Kidney tubule cell (primary cell): Measurements from ENCODE around the gene GABRB1.

Experiments used
- DNase-seq: peaks from one replicate; pipeline ENCODE4 v3.0.0-alpha.2; 2018; ENCODE audit warnings: low spot score

Gene GABRB1

DNA sequence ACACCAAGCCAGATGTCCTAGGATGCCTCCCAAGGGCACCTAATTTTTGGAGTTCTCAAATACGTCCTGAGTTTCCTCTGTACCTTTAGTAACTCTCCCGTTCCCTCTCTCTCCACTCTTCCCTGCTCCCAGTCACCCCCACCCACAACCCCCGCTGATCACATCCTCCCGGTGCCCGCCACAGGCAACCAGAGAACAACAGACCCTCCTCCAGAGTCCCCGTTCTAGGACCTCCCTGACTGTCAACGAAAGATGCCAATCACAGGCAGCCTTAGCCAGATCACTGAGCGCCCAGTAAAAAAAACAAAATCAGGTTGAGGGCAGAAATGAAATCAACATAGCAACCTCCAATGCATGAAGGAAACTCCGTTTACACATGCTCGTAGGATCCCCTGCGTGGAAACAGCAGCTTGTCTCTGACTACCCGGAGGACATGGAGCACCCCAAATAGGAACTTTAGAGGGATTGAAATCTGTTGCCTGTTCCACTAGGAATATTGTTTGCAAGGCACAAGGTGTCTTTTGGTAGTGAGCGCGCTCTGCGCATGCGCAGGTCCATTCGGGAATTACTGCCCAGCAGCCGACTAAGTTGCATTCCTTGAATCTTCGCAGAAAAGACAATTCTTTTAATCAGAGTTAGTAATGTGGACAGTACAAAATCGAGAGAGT, at the start of gene GABRB1:
Gene GABRB1 (plus strand): TSS at position 557 of the 668 bp plus-strand sequence.
- DNase-seq: peak; percentile 61

DNA sequence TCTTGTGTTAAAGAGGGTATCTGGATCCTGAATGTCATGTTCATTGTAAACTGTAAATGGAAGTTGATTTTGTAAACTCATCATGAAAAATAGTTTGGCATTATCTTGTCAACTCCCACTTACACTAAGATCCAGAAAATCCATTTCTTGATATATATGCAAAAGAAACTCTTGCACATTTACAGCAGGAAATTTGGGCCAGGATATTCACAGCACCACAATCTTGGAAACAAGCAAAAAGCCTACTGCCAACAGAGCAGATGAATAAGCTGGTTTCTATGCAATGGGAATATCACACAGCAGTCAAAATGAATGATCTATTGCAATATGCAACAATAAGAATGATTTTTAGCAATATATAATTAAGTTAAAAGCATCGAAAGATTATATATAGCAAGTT, 46.6 kb upstream of the GABRB1 start:
- no peak for DNase-seq

DNA sequence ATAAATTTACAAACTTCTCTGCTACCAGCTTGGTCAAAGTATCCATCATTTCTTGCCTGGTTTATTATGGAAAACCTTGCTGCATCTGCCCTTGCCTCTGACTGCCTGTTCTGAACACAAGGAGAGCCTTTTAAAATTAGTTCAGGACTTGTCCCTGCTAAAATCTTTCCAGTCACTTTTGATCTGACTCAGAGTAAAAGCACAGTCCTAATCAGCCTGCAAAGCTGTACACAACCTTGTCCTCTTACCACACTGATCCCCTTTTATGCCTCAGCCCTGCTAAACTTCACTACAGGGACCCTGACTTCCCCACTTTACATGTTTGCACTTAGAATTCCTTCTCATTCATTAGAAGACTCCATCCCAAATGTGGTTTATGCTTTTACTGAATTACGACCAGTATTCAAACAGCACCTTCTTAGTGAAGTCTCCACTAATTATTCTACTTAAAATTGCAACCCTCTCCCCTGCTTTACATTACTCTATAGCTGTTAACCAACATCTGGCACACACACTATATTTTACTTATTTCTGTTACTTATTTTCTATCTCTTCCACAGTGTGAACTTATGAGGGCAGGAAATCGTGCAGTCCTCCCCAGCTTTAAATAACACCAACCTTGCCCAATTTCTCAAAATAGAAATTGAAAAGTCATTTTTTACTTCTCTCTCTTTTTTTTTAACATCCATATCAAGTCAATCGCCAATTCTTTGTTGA, 44.3 kb upstream of the GABRB1 start:
- DNase-seq: no peak

DNA sequence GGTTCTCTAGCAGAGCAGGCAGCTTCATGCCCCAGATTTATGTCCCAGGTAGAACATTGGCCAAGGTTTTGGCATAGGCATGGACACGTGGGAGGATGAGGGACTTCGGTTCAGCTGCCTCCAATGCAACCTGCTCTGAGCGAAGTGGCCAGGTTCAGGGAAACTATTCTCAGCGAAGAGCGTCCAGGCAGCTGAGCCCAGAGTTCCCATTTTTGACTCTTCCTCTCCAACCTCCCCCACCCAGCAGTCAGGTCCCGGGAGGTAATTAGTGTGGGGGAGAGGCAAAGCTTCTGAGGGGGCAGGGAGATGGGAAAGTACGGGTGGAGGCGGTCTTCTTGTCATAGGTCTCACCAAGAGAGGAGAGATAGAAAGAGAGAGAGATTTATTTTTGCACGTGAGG, 39.0 kb upstream of the GABRB1 start:
- DNase-seq: no peak

DNA sequence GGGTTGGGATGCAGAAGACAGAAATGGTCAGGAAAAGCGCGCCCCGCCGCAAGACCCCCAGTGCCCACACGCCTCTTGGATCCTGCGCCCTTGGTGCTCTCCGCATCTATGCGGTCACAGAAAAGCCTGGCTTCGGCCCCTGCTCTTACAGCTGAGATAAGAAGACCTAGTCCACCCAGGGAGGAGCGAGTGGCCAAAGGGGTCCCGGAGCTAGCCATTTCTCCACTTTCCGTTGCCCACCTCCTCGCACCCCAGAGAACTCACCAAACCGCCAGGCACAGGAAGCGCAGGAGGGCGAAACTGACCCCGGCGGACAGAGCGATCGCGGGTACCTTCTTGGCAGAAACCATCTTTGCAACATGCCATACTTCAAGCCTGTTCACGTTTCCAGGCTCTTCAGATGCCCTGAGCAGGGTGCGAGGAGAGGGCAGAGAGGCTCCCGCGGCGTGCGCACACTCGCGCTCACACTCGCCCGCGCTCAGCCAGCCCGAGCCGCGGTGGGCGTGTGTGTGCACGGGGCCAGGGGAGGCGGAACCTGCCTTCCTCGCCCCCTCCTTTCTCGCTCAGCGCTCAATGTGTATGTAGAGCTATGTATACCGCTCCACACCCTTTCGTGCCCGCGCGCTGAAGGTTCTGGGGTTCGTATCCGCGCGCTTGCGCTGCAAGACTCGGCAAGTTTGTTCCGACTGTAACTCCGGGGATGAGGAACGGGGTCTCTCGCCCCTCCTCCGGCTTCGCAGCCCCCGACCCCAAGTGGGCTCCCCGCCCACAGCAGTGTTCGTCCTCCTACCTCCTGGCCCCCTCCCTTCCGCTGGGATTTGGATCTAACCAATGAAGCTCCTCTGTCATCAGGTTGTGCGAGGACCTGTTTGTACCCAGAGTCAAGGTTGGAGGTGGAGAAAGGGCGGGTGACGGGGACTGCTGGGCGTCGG, 38.0 kb upstream of the GABRB1 start, which contains the start of gene GABRA4:
Gene GABRA4 (minus strand): TSS at position 507 of the 932 bp plus-strand sequence. CDS start 157 bp downstream, at position 350.
- no peak for DNase-seq

DNA sequence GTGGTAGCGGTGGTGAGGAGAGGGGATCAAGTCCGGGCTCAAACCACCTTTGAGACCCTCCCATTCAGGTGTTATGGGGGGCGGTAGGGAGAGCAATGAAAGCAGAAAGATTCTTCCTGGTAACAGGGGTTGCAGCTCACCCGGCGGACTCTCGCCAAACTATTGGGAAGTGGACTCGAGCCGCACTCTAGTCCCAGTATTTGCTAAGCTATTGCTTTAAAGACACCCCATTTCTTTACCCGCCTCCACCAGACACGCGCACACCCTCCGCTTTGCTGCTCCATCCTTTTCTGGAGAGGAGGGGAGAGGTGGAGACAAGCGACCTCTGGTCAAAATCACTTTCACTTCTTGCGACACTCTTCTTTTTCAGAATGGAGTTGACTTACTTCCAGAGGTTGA, 37.4 kb upstream of the GABRB1 start:
- no peak for DNase-seq

DNA sequence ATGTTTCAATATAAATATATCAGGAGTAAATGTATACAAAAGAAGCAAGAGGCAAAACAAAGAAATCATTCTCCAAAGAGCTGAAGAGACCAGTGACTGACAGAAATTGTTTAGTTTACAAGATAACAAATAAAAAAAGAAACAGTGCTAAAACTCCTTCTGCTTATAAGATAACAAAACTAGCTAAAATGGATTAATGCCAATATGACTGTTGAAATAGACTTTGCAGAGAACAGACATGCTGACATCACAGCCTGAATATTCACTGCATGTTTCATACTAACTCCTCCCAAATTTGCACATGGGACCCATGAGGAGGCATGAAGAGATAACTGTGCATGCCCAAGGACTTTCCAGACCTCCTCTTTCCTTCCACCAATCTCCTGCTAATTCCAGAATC, 31.8 kb upstream of the GABRB1 start:
- no peak for DNase-seq

DNA sequence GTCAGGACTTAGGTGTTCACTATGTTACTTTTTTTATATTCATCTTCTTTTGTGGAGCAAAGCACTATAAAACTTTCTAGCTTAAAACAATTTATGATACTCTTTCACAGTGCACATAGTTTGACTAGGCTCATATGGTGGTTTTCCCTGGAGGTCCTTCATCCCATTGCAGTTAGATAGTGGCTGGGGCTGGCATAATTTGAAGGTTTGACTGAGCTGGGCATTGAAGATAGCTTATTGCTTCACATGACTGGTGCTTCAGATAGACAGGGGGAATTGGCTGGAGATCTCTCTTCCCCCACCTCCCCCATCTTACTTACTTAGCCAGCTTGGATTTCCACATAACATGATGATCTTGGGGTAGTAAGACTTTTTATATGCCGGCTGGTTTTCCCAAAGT, 31.0 kb upstream of the GABRB1 start:
- DNase-seq: no peak

DNA sequence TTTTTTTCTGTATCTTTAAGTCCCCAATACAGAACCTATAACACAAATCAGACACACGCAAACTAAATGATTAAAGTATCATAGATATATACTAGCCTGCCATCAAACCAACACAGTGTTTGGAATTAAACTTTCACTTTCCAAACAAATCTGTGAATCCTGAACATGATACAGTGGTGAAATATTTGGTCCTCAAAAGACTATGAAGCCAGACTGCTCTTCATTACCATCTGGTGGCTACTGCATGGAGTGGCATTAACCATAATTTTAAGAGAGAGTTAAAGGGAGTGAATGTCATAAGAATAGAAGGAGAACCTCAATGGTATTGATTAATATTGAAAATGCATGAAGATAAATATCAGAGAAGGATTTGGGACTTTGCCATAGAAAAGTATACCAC, 28.8 kb upstream of the GABRB1 start:
- peak; percentile 27 for DNase-seq

DNA sequence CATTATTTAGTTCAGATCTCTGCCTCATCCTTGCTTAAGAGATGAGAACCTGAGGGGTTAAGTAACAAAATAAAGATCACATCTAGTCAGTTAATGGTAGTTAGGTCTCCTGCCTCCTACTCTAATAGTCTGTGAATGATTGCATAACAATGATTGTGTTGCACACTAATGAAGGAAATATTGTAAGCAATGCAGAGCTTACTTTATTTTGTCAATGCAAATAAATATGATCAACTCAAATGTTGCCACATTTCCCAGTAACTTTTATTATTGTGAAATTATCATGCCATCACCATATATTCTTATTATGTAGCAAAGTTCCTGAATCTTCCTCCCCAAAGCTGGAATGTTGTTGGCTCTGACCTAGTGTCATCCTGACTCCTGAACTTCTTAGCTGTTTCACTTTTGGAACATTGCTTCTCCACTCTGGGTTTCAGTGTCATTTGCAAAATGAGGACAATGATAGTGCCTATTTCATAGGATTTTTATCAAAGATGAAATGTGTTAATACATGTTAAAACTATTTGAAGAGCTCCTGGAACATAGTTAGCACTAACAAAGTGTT, 20.9 kb upstream of the GABRB1 start:
- DNase-seq: no peak

DNA sequence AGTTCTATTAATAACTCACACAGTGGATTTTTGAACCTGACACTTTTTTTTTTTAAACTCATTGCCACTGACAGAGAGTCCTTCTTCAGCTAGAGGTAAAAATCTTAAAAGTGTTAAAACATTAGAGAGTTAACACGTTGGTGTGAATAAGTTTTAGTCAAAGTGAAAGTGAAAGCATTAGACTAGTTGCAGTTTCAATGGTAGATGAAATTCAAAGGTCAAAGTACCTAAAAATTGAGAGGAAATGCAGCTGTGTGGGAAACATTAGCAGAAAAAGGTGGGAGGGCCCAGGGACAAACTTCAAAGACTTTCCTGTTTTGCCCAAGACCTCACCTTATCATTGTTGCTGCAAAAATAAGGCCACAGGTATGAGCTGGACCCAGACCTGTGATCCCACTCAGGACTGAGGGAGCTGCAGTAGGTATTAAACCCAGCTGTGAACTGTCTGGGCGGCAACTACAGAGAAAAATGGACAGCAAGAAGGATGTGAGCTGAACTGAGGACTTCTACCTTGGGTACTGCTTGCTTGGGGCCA, 20.4 kb upstream of the GABRB1 start:
- DNase-seq: peak; percentile 15

DNA sequence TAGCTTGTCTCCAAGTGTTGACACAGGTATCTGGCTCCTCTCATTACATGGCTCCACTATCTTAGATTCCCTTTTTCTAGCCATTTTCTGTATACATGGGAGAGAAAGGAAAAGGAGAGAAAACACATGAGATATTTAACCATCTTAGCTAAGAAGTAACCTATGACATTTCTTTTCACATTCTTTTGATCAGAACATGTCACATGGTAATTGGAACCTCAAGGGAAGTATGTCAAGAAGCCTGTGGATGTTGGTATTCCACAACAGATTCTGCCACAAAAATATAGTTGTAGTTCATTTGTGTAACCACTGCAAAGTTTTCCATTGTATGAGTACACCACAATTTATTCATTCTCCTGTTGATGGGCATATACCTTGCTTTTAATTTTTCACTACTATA, 18.7 kb upstream of the GABRB1 start:
- DNase-seq: peak; percentile 57

DNA sequence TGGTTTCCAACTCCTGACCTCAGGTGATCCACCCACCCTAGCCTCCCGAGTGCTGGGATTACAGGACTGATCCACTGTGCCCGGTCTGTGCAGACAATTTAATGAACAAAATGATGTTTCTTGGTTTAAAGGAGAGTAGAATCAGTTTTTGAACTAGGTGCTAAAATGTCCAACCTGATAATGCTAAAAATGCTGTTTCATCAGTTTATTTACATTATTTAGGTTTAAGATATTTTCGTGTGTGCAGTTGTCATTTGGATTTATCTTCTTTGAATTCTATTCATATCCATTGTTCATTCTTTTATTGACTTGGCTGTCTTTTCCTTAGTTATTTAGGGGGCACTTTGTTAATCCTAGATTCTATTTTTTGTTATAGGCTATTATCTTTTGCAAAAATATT, 18.0 kb upstream of the GABRB1 start:
- no peak for DNase-seq

DNA sequence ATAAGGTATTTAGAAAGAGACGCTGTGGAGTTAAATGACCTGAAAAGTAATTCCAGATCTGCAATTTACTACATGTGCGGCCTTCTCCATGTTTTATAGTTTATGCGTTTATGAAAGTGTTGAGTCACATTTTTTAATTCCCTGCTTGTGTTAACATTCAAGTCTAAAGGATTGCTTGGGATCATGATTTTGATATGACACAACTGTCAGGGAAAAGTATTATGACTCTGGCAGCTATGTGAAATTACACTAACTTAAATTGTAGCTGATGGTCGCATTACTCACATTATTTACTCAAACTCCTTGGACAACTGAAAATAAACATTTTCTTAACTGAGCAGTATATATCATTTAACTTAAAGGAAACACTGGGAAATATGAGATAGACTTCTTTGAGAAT, 14.3 kb upstream of the GABRB1 start:
- no peak for DNase-seq

DNA sequence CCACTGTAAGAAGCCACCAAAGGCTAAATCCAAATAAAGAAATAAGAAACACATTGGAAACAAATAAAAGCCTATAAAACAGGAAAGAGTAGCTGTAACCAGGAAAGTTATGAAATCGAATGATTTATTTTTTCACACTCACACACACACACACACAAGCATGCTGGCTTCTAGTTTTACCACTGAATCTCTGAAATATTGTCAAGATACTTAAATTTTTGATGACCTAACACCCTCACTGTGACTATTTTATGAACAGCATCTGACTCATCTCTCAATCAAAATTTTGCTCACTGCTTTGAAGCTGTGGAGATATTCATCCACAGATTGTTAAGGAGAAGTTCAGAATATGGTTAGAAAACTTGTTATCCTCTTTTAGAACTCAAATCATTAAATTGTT, 13.9 kb upstream of the GABRB1 start:
- DNase-seq: no peak

DNA sequence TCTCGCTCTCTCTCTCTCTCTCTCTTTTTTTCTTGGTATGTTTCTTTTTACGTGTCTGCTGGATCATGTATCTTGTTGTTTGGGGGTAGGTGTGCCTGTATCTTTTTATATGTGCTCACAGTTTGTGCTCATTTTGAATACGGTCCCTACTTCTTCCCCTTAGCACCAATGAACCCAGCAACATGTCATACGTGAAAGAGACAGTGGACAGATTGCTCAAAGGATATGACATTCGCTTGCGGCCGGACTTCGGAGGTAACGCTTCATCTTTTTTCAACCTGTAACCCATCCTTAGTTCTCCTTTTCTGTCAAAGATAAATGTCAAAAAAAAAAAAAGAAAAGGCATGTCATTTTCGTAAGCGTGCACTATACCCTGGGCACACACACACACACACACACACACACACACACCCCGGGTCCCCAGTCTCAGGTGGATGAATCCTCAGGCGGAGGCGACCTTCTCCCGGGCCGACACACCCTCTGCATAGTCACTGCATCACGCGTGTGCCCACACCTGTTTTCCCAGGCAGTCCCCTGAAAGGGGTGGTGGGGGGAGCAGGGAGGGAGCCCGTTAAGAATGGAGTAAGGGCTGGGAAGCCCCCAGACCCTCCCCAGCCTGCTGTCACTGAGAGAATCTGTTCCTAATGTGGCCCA, 511 bp downstream of the GABRB1 start:
- DNase-seq: peak; percentile 30

DNA sequence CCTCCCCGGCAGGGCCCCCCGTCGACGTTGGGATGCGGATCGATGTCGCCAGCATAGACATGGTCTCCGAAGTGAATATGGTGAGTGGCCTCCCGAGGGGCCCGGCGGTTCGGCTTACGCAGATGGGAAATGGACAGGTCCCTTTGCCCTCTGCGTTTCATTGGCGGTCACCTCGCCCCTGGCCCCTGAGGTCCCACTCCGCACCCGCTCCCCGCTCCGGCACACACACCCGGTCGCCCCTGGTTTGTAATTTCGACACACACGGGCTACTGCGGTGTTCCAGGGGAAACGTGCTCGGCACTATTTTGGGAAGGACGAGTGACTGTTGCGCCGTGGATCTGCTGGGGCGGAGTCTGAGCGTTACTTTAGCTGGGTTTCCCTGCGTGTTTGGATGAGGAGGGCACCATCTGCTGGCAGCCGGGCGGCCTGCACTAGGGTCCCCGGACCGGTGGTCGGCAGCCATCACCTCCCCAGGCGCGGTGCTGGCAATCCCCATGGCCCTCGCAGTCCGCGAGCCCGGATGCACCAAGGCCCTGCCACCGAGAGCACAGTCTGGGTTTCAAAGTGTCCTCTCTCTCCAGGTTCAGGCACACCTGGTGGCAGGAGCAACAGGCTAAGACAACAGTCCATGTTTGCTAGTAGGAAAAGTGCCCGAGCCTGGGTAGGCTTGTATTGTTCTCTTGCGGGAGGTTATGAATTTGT, 1.2 kb downstream of the GABRB1 start:
- DNase-seq: peak; percentile 61

DNA sequence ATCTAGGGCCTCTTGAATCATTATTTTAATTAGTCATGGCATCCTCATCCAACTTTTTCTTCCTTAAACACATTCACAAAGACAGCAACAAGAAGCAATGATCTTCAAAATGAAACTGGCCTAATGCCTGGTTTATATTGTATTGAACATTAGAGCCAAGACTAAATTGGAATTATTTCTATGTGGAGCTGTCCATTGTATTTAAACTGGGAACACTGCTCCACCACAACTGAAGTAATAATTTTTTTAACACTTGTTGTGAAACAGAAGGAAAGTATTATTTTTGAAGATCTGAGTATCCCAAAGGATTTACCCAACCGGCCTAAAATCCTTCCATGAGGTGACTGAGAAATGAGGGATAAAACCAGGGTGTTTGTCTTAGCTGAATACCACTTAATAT, 6.9 kb downstream of the GABRB1 start:
- no peak for DNase-seq

DNA sequence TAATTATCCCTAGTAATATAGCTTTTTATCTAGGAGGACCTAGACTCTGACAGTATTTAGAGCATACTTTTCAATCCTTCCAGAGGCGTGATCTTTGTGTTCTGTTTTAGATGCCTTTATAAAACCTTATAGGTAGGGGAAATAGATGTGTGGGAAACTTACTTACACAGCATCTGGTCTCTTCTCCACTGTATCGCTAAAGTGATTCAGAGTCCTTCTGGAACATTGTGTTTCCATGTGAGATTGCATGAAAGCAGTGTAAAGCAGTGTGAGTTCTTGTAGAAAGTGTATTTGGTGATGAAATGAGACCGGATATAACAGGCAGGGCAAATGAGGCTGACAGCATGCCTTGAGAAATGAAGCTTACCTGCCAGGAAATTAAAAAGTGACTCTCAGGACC, 9.5 kb downstream of the GABRB1 start:
- DNase-seq: no peak

DNA sequence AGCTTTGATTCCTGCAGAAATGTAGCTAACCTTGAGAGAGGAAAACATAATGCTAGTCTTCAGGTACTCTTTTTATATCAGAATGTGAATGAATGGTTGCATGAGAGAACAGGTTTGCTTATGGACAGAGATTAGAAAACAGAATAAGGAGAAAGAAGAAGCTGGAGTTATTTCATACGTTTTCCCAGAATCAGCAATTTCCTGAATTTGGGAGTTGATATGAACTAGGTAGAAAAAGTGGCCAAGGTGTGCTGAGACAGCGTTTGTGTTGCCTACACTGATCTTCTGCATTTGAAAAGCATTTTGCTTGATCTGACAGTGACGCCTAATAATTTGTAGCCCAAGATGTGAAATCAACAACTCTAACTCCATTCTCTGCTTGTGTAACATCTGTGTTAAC, 12.5 kb downstream of the GABRB1 start:
- DNase-seq: no peak

DNA sequence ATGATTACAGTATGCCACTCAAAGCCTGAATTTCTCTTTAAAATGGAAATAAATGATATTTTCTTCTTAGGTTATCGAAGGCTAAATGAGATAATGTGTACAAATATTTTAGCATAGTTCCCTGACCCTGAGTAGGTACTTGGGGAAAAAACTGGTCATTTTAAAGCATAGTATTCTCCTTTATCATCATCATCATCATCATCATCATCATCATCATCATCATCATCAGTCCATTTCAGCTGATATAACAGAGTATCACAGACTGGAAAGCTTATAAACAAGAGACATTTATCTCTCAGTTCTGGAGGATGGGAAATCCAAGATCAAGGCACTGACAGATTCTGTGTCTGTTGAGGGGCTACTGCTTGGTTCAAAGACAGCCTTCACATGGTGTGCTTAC, 13.9 kb downstream of the GABRB1 start:
- no peak for DNase-seq
